ENCODE measurements around the gene CCNY.

DNA sequence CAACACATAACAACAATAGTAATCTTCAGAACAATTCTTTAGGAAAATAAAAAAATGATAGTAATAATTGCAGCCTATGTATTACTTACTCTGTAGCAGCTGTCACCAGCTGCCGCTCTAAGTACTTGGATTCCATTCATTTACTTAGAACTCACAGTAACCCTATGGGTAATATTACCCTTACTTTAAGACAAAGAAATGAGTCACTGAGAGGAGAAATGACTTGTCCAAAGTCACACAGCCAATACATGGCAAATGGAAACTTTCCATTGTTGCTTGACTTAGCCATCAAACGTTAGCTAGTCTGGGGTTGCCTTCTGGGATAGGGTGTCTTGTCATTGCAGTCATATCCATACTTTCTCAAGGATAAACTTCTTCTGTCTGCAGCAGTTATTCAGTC lies 3.6 kb downstream of the CCNY start:
- no peak for TF ChIP-seq POLR2A (IDR thresholded peaks at IDR 0.05)
- TF ChIP-seq, protein P1, sequence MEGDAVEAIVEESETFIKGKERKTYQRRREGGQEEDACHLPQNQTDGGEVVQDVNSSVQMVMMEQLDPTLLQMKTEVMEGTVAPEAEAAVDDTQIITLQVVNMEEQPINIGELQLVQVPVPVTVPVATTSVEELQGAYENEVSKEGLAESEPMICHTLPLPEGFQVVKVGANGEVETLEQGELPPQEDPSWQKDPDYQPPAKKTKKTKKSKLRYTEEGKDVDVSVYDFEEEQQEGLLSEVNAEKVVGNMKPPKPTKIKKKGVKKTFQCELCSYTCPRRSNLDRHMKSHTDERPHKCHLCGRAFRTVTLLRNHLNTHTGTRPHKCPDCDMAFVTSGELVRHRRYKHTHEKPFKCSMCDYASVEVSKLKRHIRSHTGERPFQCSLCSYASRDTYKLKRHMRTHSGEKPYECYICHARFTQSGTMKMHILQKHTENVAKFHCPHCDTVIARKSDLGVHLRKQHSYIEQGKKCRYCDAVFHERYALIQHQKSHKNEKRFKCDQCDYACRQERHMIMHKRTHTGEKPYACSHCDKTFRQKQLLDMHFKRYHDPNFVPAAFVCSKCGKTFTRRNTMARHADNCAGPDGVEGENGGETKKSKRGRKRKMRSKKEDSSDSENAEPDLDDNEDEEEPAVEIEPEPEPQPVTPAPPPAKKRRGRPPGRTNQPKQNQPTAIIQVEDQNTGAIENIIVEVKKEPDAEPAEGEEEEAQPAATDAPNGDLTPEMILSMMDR (IDR thresholded peaks at IDR 0.05), result no peak

All from Peyer's patch (tissue), 4 donors.